ENCODE measurements around the gene KCNH3.

DNA sequence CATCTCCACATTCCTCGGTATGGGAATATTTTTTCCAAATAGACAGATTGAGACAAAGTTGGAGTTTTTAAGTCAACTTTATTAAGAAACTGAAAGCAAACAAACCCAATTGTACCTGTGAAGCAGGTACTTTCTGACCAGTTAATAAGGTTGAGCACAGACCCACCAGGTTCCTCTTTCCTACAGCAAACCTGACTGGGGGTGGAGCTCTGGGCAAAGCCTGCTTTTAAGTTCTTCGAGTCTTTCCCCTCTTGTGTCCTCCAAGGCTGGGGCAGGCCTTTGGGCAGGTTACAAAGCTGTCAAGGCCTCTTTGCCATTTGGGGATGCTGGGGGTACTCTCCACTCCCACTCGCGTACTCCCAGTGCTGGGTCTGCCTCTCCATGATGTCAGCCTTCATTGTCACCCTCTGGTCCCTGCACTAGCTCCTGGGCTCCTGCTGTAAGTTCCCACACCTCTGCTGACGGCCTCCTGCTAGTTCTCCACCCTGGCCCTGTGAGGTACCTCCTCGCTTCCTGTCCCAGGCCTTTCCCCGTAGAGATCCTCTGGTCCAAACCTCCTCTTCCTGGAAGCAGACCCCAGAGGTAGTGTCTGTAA lies 3.2 kb downstream of the KCNH3 start:
- TF ChIP-seq EZH2 (IDR thresholded peaks at IDR 0.05; ENCODE audit: low read length, missing control alignments): no peak
- TF ChIP-seq, protein P1, sequence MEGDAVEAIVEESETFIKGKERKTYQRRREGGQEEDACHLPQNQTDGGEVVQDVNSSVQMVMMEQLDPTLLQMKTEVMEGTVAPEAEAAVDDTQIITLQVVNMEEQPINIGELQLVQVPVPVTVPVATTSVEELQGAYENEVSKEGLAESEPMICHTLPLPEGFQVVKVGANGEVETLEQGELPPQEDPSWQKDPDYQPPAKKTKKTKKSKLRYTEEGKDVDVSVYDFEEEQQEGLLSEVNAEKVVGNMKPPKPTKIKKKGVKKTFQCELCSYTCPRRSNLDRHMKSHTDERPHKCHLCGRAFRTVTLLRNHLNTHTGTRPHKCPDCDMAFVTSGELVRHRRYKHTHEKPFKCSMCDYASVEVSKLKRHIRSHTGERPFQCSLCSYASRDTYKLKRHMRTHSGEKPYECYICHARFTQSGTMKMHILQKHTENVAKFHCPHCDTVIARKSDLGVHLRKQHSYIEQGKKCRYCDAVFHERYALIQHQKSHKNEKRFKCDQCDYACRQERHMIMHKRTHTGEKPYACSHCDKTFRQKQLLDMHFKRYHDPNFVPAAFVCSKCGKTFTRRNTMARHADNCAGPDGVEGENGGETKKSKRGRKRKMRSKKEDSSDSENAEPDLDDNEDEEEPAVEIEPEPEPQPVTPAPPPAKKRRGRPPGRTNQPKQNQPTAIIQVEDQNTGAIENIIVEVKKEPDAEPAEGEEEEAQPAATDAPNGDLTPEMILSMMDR (conservative IDR thresholded peaks at IDR 0.05 in 1 of 2, IDR thresholded peaks at IDR 0.05 in 1 of 2; ENCODE audit: low read depth in 1 of 2, low read length in 2 of 2): no peak
